MM.1S (cell line): Measurements from ENCODE around the gene CA9.

ENCODE experiments used
- CTCF ChIP-seq: fragments of 300-600 bp; sonication (generic); IDR thresholded peaks from 2 replicates; pipeline ENCODE4 v1.5.1; 2016; ENCODE audit warnings: antibody characterized with exemption, low read length, mixed read lengths
- EZH2 ChIP-seq: fragments of 300-600 bp; sonication (generic); optimal IDR thresholded peaks from 2 replicates; pipeline ENCODE3; 2017; ENCODE audit warnings: low read depth, mild to moderate bottlenecking, antibody characterized with exemption, low read length, mixed read lengths

GRCh38 chr9:35690294-35690613 is 16.5 kb downstream of the CA9 start:
- TF ChIP-seq CTCF (no peak), EZH2 (no peak)
